Endothelial cell of umbilical vein (primary cell): ENCODE results near the gene TRIM2. TPM values are rescaled to one million over a fixed set of nuclear protein-coding genes. Genes with fewer than 3 reads are reported as not detected.

Experiments used
- BruUV-seq: library from RNA; stranded (reverse); fragments of 400-500 nt; replicated peaks from 2 replicates; lab custom pipeline; 2021; lab: Mats Ljungman, UMichigan
- CTCF ChIA-PET: fragments of 300-600, 350-600 bp; sonication (Branson Sonifier 250); formaldehyde crosslinking; loops from one replicate; lab custom pipeline; 2021; ENCODE audit warnings: antibody characterized with exemption, inconsistent platforms; lab: Charles Lee
- POLR2A ChIA-PET: fragments of 300-600, 350-600 bp; sonication (Branson Sonifier 250); formaldehyde crosslinking; loops from one replicate; lab custom pipeline; 2021; ENCODE audit warnings: antibody characterized with exemption, inconsistent platforms; lab: Charles Lee
- DNase-seq: peaks from one replicate; pipeline ENCODE4 v3.0.0-alpha.2; 2011; ENCODE audit warnings: low read depth, low spot score
- FAIRE-seq: peaks from 2 replicates; lab custom pipeline; 2011; peaks lifted over from hg19 to GRCh38; lab: Jason Lieb, UNC
- H2AFZ ChIP-seq: 2 replicates; pipeline ENCODE4 v1.6.0; 2012; ENCODE audit warnings: low read depth, low read length, control low read depth, inconsistent platforms
- H3K27ac ChIP-seq: 2 replicates; pipeline ENCODE4 v1.5.1; 2011; ENCODE audit warnings: low read depth, mild to moderate bottlenecking, control low read depth, low read length, moderate library complexity; ENCODE audit not compliant: insufficient read depth
- H3K27me3 ChIP-seq, 2 experiments: 2 replicates each; pipeline versions ENCODE4 v1.6.0 to v1.6.1; 2011; ENCODE audit warnings: low read length in 2 of 2, mixed read lengths in 1 of 2; ENCODE audit not compliant: control insufficient read depth in 2 of 2, insufficient read depth in 2 of 2
- H3K36me3 ChIP-seq, 2 experiments: 2 replicates in 1 of 2; 3 replicates in 1 of 2; pipeline ENCODE4 v1.5.1; 2011; ENCODE audit warnings: low read length in 2 of 2, mild to moderate bottlenecking in 1 of 2, moderate library complexity in 1 of 2; ENCODE audit not compliant: control insufficient read depth in 2 of 2, insufficient read depth in 2 of 2; ENCODE audit errors: extremely low read depth in 1 of 2
- H3K4me1 ChIP-seq: 3 replicates; pipeline ENCODE4 v1.5.1; 2011; ENCODE audit warnings: mild to moderate bottlenecking, low read length; ENCODE audit not compliant: control insufficient read depth, insufficient read depth; ENCODE audit errors: extremely low read depth
- H3K4me2 ChIP-seq: 2 replicates; pipeline ENCODE4 v1.6.1; 2011; ENCODE audit warnings: low read length, control low read depth, mixed read lengths; ENCODE audit not compliant: insufficient read depth
- H3K4me3 ChIP-seq, 3 experiments: fragments of 200-600 bp in 1 of 3; sonication (generic), shearing (Covaris generic) in 1 of 3; replicated peaks in 1 of 3; 2 replicates each; pipeline ENCODE4 v1.5.1; 2011 to 2016; ENCODE audit warnings: control low read depth in 3 of 3, low read length in 3 of 3, mild to moderate bottlenecking in 2 of 3, inconsistent platforms in 1 of 3, low read depth in 1 of 3, moderate library complexity in 1 of 3; ENCODE audit not compliant: insufficient read depth in 1 of 3
- H3K79me2 ChIP-seq: 2 replicates; pipeline ENCODE4 v1.6.0; 2012; ENCODE audit warnings: low read length, inconsistent platforms; ENCODE audit not compliant: control insufficient read depth, insufficient read depth
- H3K9ac ChIP-seq: replicated peaks from 2 replicates; pipeline ENCODE3; 2011; ENCODE audit warnings: low read length, control low read depth; ENCODE audit not compliant: insufficient read depth; ENCODE audit errors: extremely low read depth
- H3K9me1 ChIP-seq: replicated peaks from 3 replicates; pipeline ENCODE4 v1.6.0; 2011; ENCODE audit warnings: mild to moderate bottlenecking, low read length; ENCODE audit not compliant: control insufficient read depth, insufficient read depth; ENCODE audit errors: extremely low read depth
- H3K9me3 ChIP-seq: replicated peaks from 2 replicates; pipeline ENCODE4 v1.5.1; 2012; ENCODE audit warnings: low read length, inconsistent platforms; ENCODE audit not compliant: control insufficient read depth, insufficient read depth
- H4K20me1 ChIP-seq: replicated peaks from 2 replicates; pipeline ENCODE3; 2011; ENCODE audit warnings: mild to moderate bottlenecking, low read length; ENCODE audit not compliant: control insufficient read depth, insufficient read depth; ENCODE audit errors: extremely low read depth
- CTCF ChIP-seq, 2 donors: IDR thresholded peaks; 1 replicate in 1 of 2; 2 replicates in 1 of 2; pipeline ENCODE4 v1.5.1; 2011; ENCODE audit warnings: low read length in 2 of 2, mild to moderate bottlenecking in 2 of 2, moderate library complexity in 2 of 2, control low read depth in 1 of 2, inconsistent platforms in 1 of 2, low read depth in 1 of 2; ENCODE audit not compliant: insufficient read depth in 1 of 2; ENCODE audit errors: extremely low read depth in 1 of 2
- EZH2 ChIP-seq: IDR thresholded peaks from 2 replicates; pipeline ENCODE4 v1.6.1; 2012; ENCODE audit warnings: borderline replicate concordance, low read depth, mild to moderate bottlenecking, moderate library complexity, low read length, inconsistent platforms; ENCODE audit not compliant: severe bottlenecking
- FOS ChIP-seq: IDR thresholded peaks from 2 replicates; pipeline ENCODE4 v1.6.1; 2011; ENCODE audit warnings: mild to moderate bottlenecking, low read length, moderate library complexity, borderline replicate concordance; ENCODE audit not compliant: insufficient read depth
- GATA2 ChIP-seq: IDR thresholded peaks from 2 replicates; pipeline ENCODE4 v1.7.0; 2011; ENCODE audit warnings: low read depth, mild to moderate bottlenecking, moderate library complexity, mixed read lengths, low read length; ENCODE audit not compliant: insufficient read length, insufficient read depth
- JUN ChIP-seq: IDR thresholded peaks from 2 replicates; pipeline ENCODE4 v1.6.1; 2011; ENCODE audit warnings: borderline replicate concordance, low read depth; ENCODE audit not compliant: insufficient read length, insufficient read depth
- MAX ChIP-seq: IDR thresholded peaks from 2 replicates; pipeline ENCODE4 v1.6.1; 2011; ENCODE audit not compliant: insufficient read depth, insufficient read length
- MYC ChIP-seq: IDR thresholded peaks from one replicate; pipeline ENCODE4 v1.6.1; 2011; ENCODE audit warnings: mild to moderate bottlenecking, low read depth, low read length
- POLR2A ChIP-seq: IDR thresholded peaks from 2 replicates; pipeline ENCODE4 v1.6.1; 2012; ENCODE audit warnings: low read depth, mild to moderate bottlenecking, control low read depth, low read length
- POLR2AphosphoS5 ChIP-seq: IDR thresholded peaks from 2 replicates; pipeline ENCODE4 v1.6.1; 2012; ENCODE audit warnings: low read depth, mild to moderate bottlenecking, control low read depth, low read length, moderate library complexity; ENCODE audit not compliant: insufficient read depth
- dilution Hi-C: fragments of 300-500 bp; cut with MboI; formaldehyde crosslinking; loops from one replicate; pipeline ENCODE4 v1.15.0; 2019; ENCODE audit warnings: low sequenced_read_pairs; ENCODE audit not compliant: extremely low pct_ligation_motif_present
- intact Hi-C: fragments of 100-400 bp; cut with micrococcal nuclease; formaldehyde crosslinking; loops from one replicate; pipeline ENCODE4 v1.10.0; 2022
- polyA plus RNA-seq, 4 experiments: library from polyadenylated mRNA; depleted of rRNA in 3 of 4; stranded (reverse) in 3 of 4; unstranded in 1 of 4; fragments of >200 nt; gene quantifications; 2 replicates each; pipeline versions ENCODE4 v1.2.1 to v1.2.3, GENCODE V29; 2011 to 2012; ENCODE audit warnings: missing spikeins in 1 of 4
- total RNA-seq: library from RNA; stranded (reverse); gene quantifications from 2 replicates; pipeline ENCODE4 v1.2.3, GENCODE V29; 2021

TRIM2 gene
- total and polyA plus RNA-seq, 2 donors (not counting 3 experiments of a cell fraction or from before 2014, with no cell fraction given) = 6.8 to 19.7 TPM

GRCh38 chr4:153258750-153259149, 54.5 kb downstream of the TRIM2 start:
- Histone ChIP-seq H3K4me1 (peaks cover 3% of the 10 kb centered on the region), H3K27me3 (no peaks in the 10 kb centered on the region), H3K9me1 (no peaks in the 10 kb centered on the region), H2AFZ (no peak overlapping the region), H3K27ac (no peak overlapping the region), H4K20me1 (no peaks in the 10 kb centered on the region), H3K36me3 (no peaks in the 10 kb centered on the region), H3K4me3 (no peak overlapping the region), H3K4me2 (no peak overlapping the region), H3K9me3 (no peaks in the 10 kb centered on the region), H3K9ac (no peak overlapping the region), H3K79me2 (no peaks in the 10 kb centered on the region)
- intact Hi-C loops = no loop called here
- DNase-seq (no peak), FAIRE-seq (no peak)
- dilution Hi-C loops = no loop called here
- POLR2A ChIA-PET = no interaction called here
- no TSS peak for BruUV-seq
- no peak for TF ChIP-seq EZH2
- TF ChIP-seq POLR2A = no peak
- TF ChIP-seq MYC = no peak
- TF ChIP-seq POLR2AphosphoS5 = no peak
- no peak for TF ChIP-seq CTCF (IDR thresholded peaks at IDR 0.05; ENCODE audit: extremely low read depth in 1 of 2, insufficient read depth in 1 of 2, low read depth in 1 of 2, low read length in 2 of 2)
- no peak for TF ChIP-seq GATA2
- TF ChIP-seq JUN = no peak
- no peak for TF ChIP-seq MAX
- TF ChIP-seq FOS = no peak
- CTCF ChIA-PET = interaction anchor here (1.2 to 2.6 kb wide), 4 partner anchors 8 to 51 kb away, joined by 3 to 8 read pairs (median 6); no protein-coding TSS in a partner anchor
